Tibial nerve (tissue), 4 donors: Measurements from ENCODE around the gene SLC1A7. TPM values are rescaled to one million over a fixed set of nuclear protein-coding genes. Genes with fewer than 3 reads are reported as not detected.

Source experiments
- DNase-seq, 2 donors: peaks; one replicate each; pipeline ENCODE4 v3.0.0-alpha.2; 2019; ENCODE audit warnings: low spot score in 2 of 2
- H3K27ac ChIP-seq, 4 donors: fragments of 200-600 bp; sonication (generic) in 3 of 4; one replicate each; pipeline ENCODE4 v1.5.1; 2017 to 2019; ENCODE audit warnings: mild to moderate bottlenecking in 1 of 4
- H3K27me3 ChIP-seq, 2 donors: fragments of 200-600 bp; sonication (generic) in 1 of 2; one replicate each; pipeline versions ENCODE4 v1.5.1 to v1.6.0; 2017 to 2019
- H3K36me3 ChIP-seq, 3 donors: fragments of 200-600 bp; sonication (generic); one replicate each; pipeline ENCODE4 v1.5.1; 2018 to 2019
- H3K4me1 ChIP-seq, 4 donors: fragments of 200-600 bp; sonication (generic) in 3 of 4; one replicate each; pipeline ENCODE4 v1.5.1; 2017 to 2019
- H3K4me3 ChIP-seq, 4 donors: fragments of 200-600 bp; sonication (generic) in 3 of 4; one replicate each; pipeline ENCODE4 v1.5.1; 2017 to 2019; ENCODE audit warnings: mild to moderate bottlenecking in 1 of 4, moderate library complexity in 1 of 4
- H3K9me3 ChIP-seq, 4 donors: fragments of 200-600 bp; sonication (generic) in 3 of 4; one replicate each; pipeline ENCODE4 v1.5.1; 2017 to 2019
- CTCF ChIP-seq, 5 experiments: fragments of 200-600 bp in 3 of 5; fragments of 450-650 bp in 2 of 5; sonication (generic) in 3 of 5; IDR thresholded peaks; one replicate each; pipeline ENCODE4 v1.5.1; 2016 to 2019; ENCODE audit warnings: antibody characterized with exemption in 5 of 5, mild to moderate bottlenecking in 3 of 5, moderate library complexity in 2 of 5
- EP300 ChIP-seq, 2 donors: sonication (generic); formaldehyde crosslinking; IDR thresholded peaks; one replicate each; pipeline ENCODE4 v1.6.1; 2017; ENCODE audit warnings: antibody characterized with exemption in 2 of 2, mild to moderate bottlenecking in 1 of 2
- POLR2A ChIP-seq, 2 donors: fragments of 450-650 bp; IDR thresholded peaks; one replicate each; pipeline ENCODE4 v1.6.1; 2017; ENCODE audit warnings: antibody characterized with exemption in 2 of 2, mild to moderate bottlenecking in 2 of 2, moderate library complexity in 2 of 2
- WGBS, 2 donors: methylation state at CpG; one replicate each; pipeline ENCODE4 v1.1.5; 2018; 5-methylcytosine and 5-hydroxymethylcytosine counted together
- total RNA-seq, 4 donors: library from RNA; depleted of rRNA; stranded (reverse); fragments of >200 nt; gene quantifications; one replicate each; pipeline ENCODE4 v1.1.0, GENCODE V29; 2016

Gene SLC1A7
- total RNA-seq, 4 donors from 2014 or later, result 0.66 to 1.6 TPM; not detected in 2

- H3K27ac ChIP-seq, result no peak overlapping the region
- 77 to 80% methylated on average over 8 of the region's 8 CpGs for WGBS, 2 donors
Observed at GRCh38 chr1:53104289-53104913, 38.0 kb downstream of the SLC1A7 start.

GRCh38 chr1:53094533-53094919, 47.9 kb downstream of the SLC1A7 start:
- Histone ChIP-seq H3K27ac (peak overlapping the region in 2 of 4 donors; percentile 50 to 62), H3K4me1 (peaks cover 0 to 28% (median 2%) of the 10 kb centered on the region in 4 donors), H3K4me3 (no peak overlapping the region), H3K9me3 (no peaks in the 10 kb centered on the region), H3K36me3 (no peaks in the 10 kb centered on the region), H3K27me3 (no peaks in the 10 kb centered on the region)
- DNase-seq, result no peak
- 50 to 64% methylated on average over 9 to 13 of the region's 13 CpGs for WGBS, 2 donors
- TF ChIP-seq EP300 (IDR thresholded peaks at IDR 0.05) (no peak), POLR2A (IDR thresholded peaks at IDR 0.05) (no peak), CTCF (IDR thresholded peaks at IDR 0.05) (no peak)

More at GRCh38 chr1:53104289-53104913, 38.0 kb downstream of the SLC1A7 start:
- Histone ChIP-seq H3K9me3 (no peaks in the 10 kb centered on the region), H3K4me1 (peaks cover 0 to 8% (median 2%) of the 10 kb centered on the region in 4 donors), H3K27me3 (no peaks in the 10 kb centered on the region), H3K4me3 (no peak overlapping the region), H3K36me3 (no peaks in the 10 kb centered on the region)
- no peak for DNase-seq
- TF ChIP-seq POLR2A (IDR thresholded peaks at IDR 0.05) (no peak), EP300 (IDR thresholded peaks at IDR 0.05) (no peak), CTCF (IDR thresholded peaks at IDR 0.05) (no peak)

GRCh38 chr1:53093778-53094532, 48.5 kb downstream of the SLC1A7 start:
- Histone ChIP-seq H3K4me1 (peaks cover 0 to 34% (median 5%) of the 10 kb centered on the region in 4 donors), H3K36me3 (no peaks in the 10 kb centered on the region), H3K4me3 (no peak overlapping the region), H3K27ac (peak overlapping the region in 2 of 4 donors; percentile 50 to 62), H3K27me3 (no peaks in the 10 kb centered on the region), H3K9me3 (no peaks in the 10 kb centered on the region)
- WGBS, 2 donors, result 88 to 90% methylated on average over 20 of the region's 20 CpGs
- no peak for DNase-seq
- TF ChIP-seq EP300 (IDR thresholded peaks at IDR 0.05) (no peak), CTCF (IDR thresholded peaks at IDR 0.05) (no peak), POLR2A (IDR thresholded peaks at IDR 0.05) (no peak)

- no peak for DNase-seq
- H3K4me1 ChIP-seq, result peaks cover 0 to 36% (median 5%) of the 10 kb centered on the region in 4 donors
- no peaks in the 10 kb centered on the region for H3K27me3 ChIP-seq
- no peaks in the 10 kb centered on the region for H3K9me3 ChIP-seq
- TF ChIP-seq POLR2A (IDR thresholded peaks at IDR 0.05), result no peak
- no peak for TF ChIP-seq CTCF (IDR thresholded peaks at IDR 0.05)
- no peak overlapping the region for H3K4me3 ChIP-seq
- no peaks in the 10 kb centered on the region for H3K36me3 ChIP-seq
- WGBS, 2 donors, result 85 to 87% methylated on average over 8 of the region's 8 CpGs
- H3K27ac ChIP-seq, result peak overlapping the region in 1 of 4 donors; percentile 62
Observed at GRCh38 chr1:53093451-53093754, 49.0 kb downstream of the SLC1A7 start.
